DND-41 (cell line): ENCODE measurements around the gene OBSCN.

ENCODE experiments used
- CTCF ChIP-seq: IDR thresholded peaks from 2 replicates; pipeline ENCODE4 v1.5.1; 2012; ENCODE audit warnings: borderline replicate concordance, low read length, moderate library complexity, mild to moderate bottlenecking; ENCODE audit not compliant: poor library complexity, severe bottlenecking; ENCODE audit errors: extremely low read depth
- EZH2 ChIP-seq: IDR thresholded peaks from 3 replicates; pipeline ENCODE4 v1.6.1; 2012; ENCODE audit warnings: borderline replicate concordance, low read depth, mild to moderate bottlenecking, moderate library complexity, low read length, inconsistent platforms; ENCODE audit not compliant: severe bottlenecking

DNA sequence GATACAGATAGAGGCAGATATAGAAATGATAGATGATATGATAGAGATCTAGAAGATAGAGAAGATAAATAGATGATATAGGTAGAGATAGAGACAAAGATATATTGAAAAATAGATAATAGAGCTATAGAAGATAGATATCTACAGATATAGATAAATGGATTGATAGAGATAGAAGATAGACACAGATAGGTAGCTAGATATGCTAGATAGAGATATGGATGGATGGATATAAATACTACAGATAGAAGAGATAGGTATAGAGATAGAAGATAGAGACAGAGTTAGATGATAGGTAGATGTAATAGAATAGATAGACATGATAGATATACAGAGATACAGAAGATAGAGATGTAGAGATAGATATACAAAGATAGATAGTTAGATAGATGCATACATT lies 177.4 kb downstream of the OBSCN start:
- TF ChIP-seq CTCF (no peak), EZH2 (no peak)
